Caco-2 (cell line): ENCODE measurements around the gene TBC1D2B. TPM values are rescaled to one million over a fixed set of nuclear protein-coding genes. Genes with fewer than 3 reads are reported as not detected.

Experiments
- BruUV-seq: library from RNA; stranded (reverse); fragments of 400-500 nt; replicated peaks from 2 replicates; lab custom pipeline; 2021; lab: Mats Ljungman, UMichigan
- CTCF ChIA-PET: fragments of 300-600 bp; sonication (Branson Sonifier 250); formaldehyde crosslinking; loops from one replicate; lab custom pipeline; 2022; ENCODE audit warnings: antibody characterized with exemption; lab: Charles Lee
- POLR2A ChIA-PET: fragments of 300-600 bp; sonication (Branson Sonifier 250); formaldehyde crosslinking; loops from one replicate; lab custom pipeline; 2022; ENCODE audit warnings: antibody characterized with exemption; lab: Charles Lee
- DNase-seq, 2 experiments: peaks; one replicate each; pipeline versions ENCODE4 v3.0.0 to v3.0.0-alpha.2; 2020 to 2022
- H3K27me3 ChIP-seq: replicated peaks from 2 replicates; pipeline ENCODE4 v1.6.0; 2011; ENCODE audit warnings: low read length; ENCODE audit not compliant: control insufficient read depth, insufficient read depth
- H3K36me3 ChIP-seq: 2 replicates; pipeline ENCODE4 v1.5.1; 2011; ENCODE audit warnings: low read length; ENCODE audit not compliant: control insufficient read depth, insufficient read depth
- H3K4me1 ChIP-seq: fragments of 250-450 bp; sonication (Bioruptor Pico); 2 replicates; pipeline ENCODE4 v1.5.1; 2020; ENCODE audit warnings: mild to moderate bottlenecking
- H3K4me3 ChIP-seq: 2 replicates; pipeline ENCODE4 v1.5.1; 2011; ENCODE audit warnings: low read depth, mild to moderate bottlenecking, control low read depth, low read length
- H3K9me3 ChIP-seq: fragments of 250-450 bp; sonication (Bioruptor Pico); 2 replicates; pipeline ENCODE4 v1.5.1; 2020; ENCODE audit warnings: mild to moderate bottlenecking, moderate library complexity
- H3K27ac Mint-ChIP-seq: one replicate; pipeline ENCODE4 v1.8.0; 2022; ENCODE audit warnings: mixed read lengths; ENCODE audit not compliant: unreplicated experiment
- H3K27me3 Mint-ChIP-seq: one replicate; pipeline ENCODE4 v1.8.0; 2022; ENCODE audit warnings: mixed read lengths; ENCODE audit not compliant: insufficient read depth, unreplicated experiment
- H3K36me3 Mint-ChIP-seq: one replicate; pipeline ENCODE4 v1.8.0; 2022; ENCODE audit warnings: mild to moderate bottlenecking, mixed read lengths; ENCODE audit not compliant: insufficient read depth, unreplicated experiment
- H3K4me1 Mint-ChIP-seq: one replicate; pipeline ENCODE4 v1.8.0; 2022; ENCODE audit warnings: low read depth, mixed read lengths; ENCODE audit not compliant: unreplicated experiment
- H3K4me3 Mint-ChIP-seq: one replicate; pipeline ENCODE4 v1.8.0; 2022; ENCODE audit warnings: mild to moderate bottlenecking, moderate library complexity, mixed read lengths; ENCODE audit not compliant: unreplicated experiment
- H3K9me3 Mint-ChIP-seq: one replicate; pipeline ENCODE4 v1.8.0; 2022; ENCODE audit warnings: mixed read lengths; ENCODE audit not compliant: unreplicated experiment
- CTCF ChIP-seq, 2 experiments: fragments of 200-600 bp in 1 of 2; IDR thresholded peaks; 1 replicate in 1 of 2; 2 replicates in 1 of 2; pipeline versions ENCODE4 v1.5.1 to v1.8.0; 2011 to 2022; ENCODE audit warnings: antibody characterized with exemption in 1 of 2, control low read depth in 1 of 2, inconsistent platforms in 1 of 2, low read depth in 1 of 2, low read length in 1 of 2, mild to moderate bottlenecking in 1 of 2, moderate library complexity in 1 of 2; ENCODE audit not compliant: insufficient read depth in 1 of 2, severe bottlenecking in 1 of 2, unreplicated experiment in 1 of 2
- intact Hi-C: fragments of 100-400 bp; cut with micrococcal nuclease; formaldehyde crosslinking; loops from one replicate; pipeline ENCODE4 v1.10.0; 2022; ENCODE audit not compliant: unreplicated experiment
- total RNA-seq: library from RNA; stranded (reverse); gene quantifications from 2 replicates; pipeline ENCODE4 v1.2.3, GENCODE V29; 2022

Gene TBC1D2B
- total RNA-seq, 1 experiment from 2014 or later = 18.3 TPM

- no peak for DNase-seq
- CTCF ChIA-PET = interaction anchor here (1.2 to 2.3 kb wide), 5 partner anchors 10 to 148 kb away, joined by 5 to 33 read pairs (median 8); no protein-coding TSS in a partner anchor
- BruUV-seq = no TSS peak
These were observed 30.0 kb upstream of the TBC1D2B start for GRCh38 chr15:78107471-78107870.

DNA sequence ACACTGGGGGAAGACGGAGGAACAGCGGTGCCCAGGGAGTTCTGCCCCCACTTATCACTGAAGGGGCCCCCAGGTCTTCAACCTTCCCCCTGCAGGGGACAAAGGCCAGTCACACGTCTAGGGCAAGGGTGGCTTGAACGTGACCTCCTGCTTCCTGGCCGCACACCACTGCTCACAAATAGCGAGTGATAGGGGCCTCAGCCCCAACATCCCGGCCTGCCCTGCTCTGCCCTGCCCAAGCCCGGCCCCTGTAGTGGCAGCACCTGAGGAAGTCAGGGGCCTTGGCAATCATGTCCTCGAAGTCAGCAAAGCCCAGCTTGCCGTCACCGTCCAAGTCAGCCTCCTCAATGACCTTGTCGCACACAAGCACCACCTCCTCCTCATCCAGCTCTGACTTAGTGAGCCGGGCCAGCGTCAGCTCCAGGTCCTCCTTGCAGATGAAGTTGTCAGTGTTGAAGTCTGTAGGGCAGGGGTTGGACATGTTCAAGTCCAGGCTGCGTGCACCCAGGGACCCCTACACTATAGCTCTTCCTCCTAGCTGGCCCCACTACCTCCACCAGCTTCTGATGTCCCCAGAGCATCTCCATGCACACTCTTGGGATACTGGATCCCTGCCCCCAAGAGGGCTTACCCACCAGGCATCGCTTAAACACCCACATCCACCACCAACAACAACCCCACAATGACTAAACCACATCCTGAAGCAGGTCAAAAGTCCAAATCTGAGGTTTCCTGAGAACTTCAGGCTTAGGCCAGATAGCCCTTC lies 28.1 kb upstream of the TBC1D2B start:
- Histone ChIP-seq H3K9me3 (no peaks in the 10 kb centered on the region), H3K4me1 (peaks cover 11% of the 10 kb centered on the region; the same call in 1 of the 2 replicates), H3K4me3 (no peak overlapping the region), H3K27me3 (no peaks in the 10 kb centered on the region), H3K36me3 (no peaks in the 10 kb centered on the region)
- no peak overlapping the region for H3K4me3 Mint-ChIP-seq
- H3K36me3 Mint-ChIP-seq = no peaks in the 10 kb centered on the region
- no TSS peak for BruUV-seq
- peaks cover 14% of the 10 kb centered on the region for H3K4me1 Mint-ChIP-seq
- ChIA-PET CTCF (interaction anchor here (0.5 to 1.3 kb wide), 2 partner anchors 12 to 17 kb away, joined by 3 to 4 read pairs; no protein-coding TSS in a partner anchor), POLR2A (no interaction called here)
- H3K9me3 Mint-ChIP-seq = no peaks in the 10 kb centered on the region
- DNase-seq = no peak
- H3K27ac Mint-ChIP-seq = no peak overlapping the region
- H3K27me3 Mint-ChIP-seq = no peaks in the 10 kb centered on the region
- TF ChIP-seq CTCF (IDR thresholded peaks at IDR 0.05; ENCODE audit: insufficient read depth in 1 of 2, low read depth in 1 of 2, low read length in 1 of 2, severe bottlenecking in 1 of 2, unreplicated experiment in 1 of 2) = no peak
- intact Hi-C loops = no loop called here

More at GRCh38 chr15:78107471-78107870, 30.0 kb upstream of the TBC1D2B start:
- no peaks in the 10 kb centered on the region for H3K27me3 ChIP-seq
- H3K4me1 Mint-ChIP-seq = peaks cover 14% of the 10 kb centered on the region
- no peaks in the 10 kb centered on the region for H3K9me3 Mint-ChIP-seq
- H3K4me1 ChIP-seq = no peaks in the 10 kb centered on the region
- no peaks in the 10 kb centered on the region for H3K27me3 Mint-ChIP-seq
- no peak overlapping the region for H3K4me3 ChIP-seq
- H3K36me3 ChIP-seq = no peaks in the 10 kb centered on the region
- no peak overlapping the region for H3K27ac Mint-ChIP-seq
- H3K36me3 Mint-ChIP-seq = no peaks in the 10 kb centered on the region
- H3K9me3 ChIP-seq = no peaks in the 10 kb centered on the region
- TF ChIP-seq CTCF (IDR thresholded peaks at IDR 0.05; ENCODE audit: insufficient read depth in 1 of 2, low read depth in 1 of 2, low read length in 1 of 2, severe bottlenecking in 1 of 2, unreplicated experiment in 1 of 2) = no peak
- intact Hi-C loops = no loop called here
- H3K4me3 Mint-ChIP-seq = no peak overlapping the region
- POLR2A ChIA-PET = no interaction called here

- no peaks in the 10 kb centered on the region for H3K36me3 ChIP-seq
- no peaks in the 10 kb centered on the region for H3K36me3 Mint-ChIP-seq
- intact Hi-C loops = no loop called here
- H3K4me1 ChIP-seq = peaks cover 11% of the 10 kb centered on the region; the same call in 1 of the 2 replicates
- H3K27ac Mint-ChIP-seq = no peak overlapping the region
- ChIA-PET CTCF (interaction anchor here (0.5 to 0.7 kb wide), 2 partner anchors 23 to 234 kb away, joined by 3 to 4 read pairs; no protein-coding TSS in a partner anchor), POLR2A (no interaction called here)
- DNase-seq = no peak
- TF ChIP-seq CTCF (IDR thresholded peaks at IDR 0.05; ENCODE audit: insufficient read depth in 1 of 2, low read depth in 1 of 2, low read length in 1 of 2, severe bottlenecking in 1 of 2, unreplicated experiment in 1 of 2) = no peak
- H3K27me3 ChIP-seq = no peaks in the 10 kb centered on the region
- peaks cover 14% of the 10 kb centered on the region for H3K4me1 Mint-ChIP-seq
- no peaks in the 10 kb centered on the region for H3K9me3 ChIP-seq
- H3K4me3 ChIP-seq = no peak overlapping the region
- H3K27me3 Mint-ChIP-seq = no peaks in the 10 kb centered on the region
- H3K9me3 Mint-ChIP-seq = no peaks in the 10 kb centered on the region
- BruUV-seq = no TSS peak
- no peak overlapping the region for H3K4me3 Mint-ChIP-seq
These were observed 27.3 kb upstream of the TBC1D2B start for GRCh38 chr15:78104566-78105475.
